WTC11 (cell line): ENCODE results near the gene CBFA2T2. TPM values are rescaled to one million over a fixed set of nuclear protein-coding genes. Genes with fewer than 3 reads are reported as not detected.

ENCODE experiments used
- ATAC-seq: fragments of 200-7000 bp; cut with Tn5 transposase; 2 replicates; pipeline ENCODE4 v1.10.0; 2021; ENCODE audit warnings: mild to moderate bottlenecking, moderate library complexity
- CTCF ChIA-PET: fragments of 300-600 bp; sonication (Branson Sonifier 250); formaldehyde crosslinking; loops from one replicate; lab custom pipeline; 2021; ENCODE audit warnings: antibody characterized with exemption; lab: Charles Lee
- POLR2A ChIA-PET: fragments of 350-600 bp; sonication (Branson Sonifier 250); formaldehyde crosslinking; loops from one replicate; lab custom pipeline; 2021; ENCODE audit warnings: antibody characterized with exemption; lab: Charles Lee
- DNase-seq: peaks from one replicate; pipeline ENCODE4 v3.0.0; 2021; ENCODE audit warnings: low spot score
- H3K27ac Mint-ChIP-seq: 2 replicates; pipeline ENCODE4 v1.8.0; 2021; ENCODE audit warnings: mixed read lengths
- H3K27me3 Mint-ChIP-seq: 2 replicates; pipeline ENCODE4 v1.8.0; 2021; ENCODE audit warnings: low read depth, mild to moderate bottlenecking, moderate library complexity, mixed read lengths
- H3K36me3 Mint-ChIP-seq: 2 replicates; pipeline ENCODE4 v1.8.0; 2021; ENCODE audit warnings: mixed read lengths
- H3K4me1 Mint-ChIP-seq: 2 replicates; pipeline ENCODE4 v1.8.0; 2022; ENCODE audit warnings: mixed read lengths
- H3K4me3 Mint-ChIP-seq: 2 replicates; pipeline ENCODE4 v1.8.0; 2021; ENCODE audit warnings: mild to moderate bottlenecking, moderate library complexity, mixed read lengths
- H3K9me3 Mint-ChIP-seq: 2 replicates; pipeline ENCODE4 v1.8.0; 2021; ENCODE audit warnings: mixed read lengths
- CREB1 ChIP-seq: sonication (generic); formaldehyde crosslinking; IDR thresholded peaks from 2 replicates; pipeline ENCODE4 v1.8.0; 2023; ENCODE audit warnings: mild to moderate bottlenecking, missing genetic modification reagents
- ETV6 ChIP-seq: sonication (generic); formaldehyde crosslinking; IDR thresholded peaks from 2 replicates; pipeline ENCODE4 v1.8.1; 2022; ENCODE audit warnings: mild to moderate bottlenecking, missing genetic modification reagents
- FOXP1 ChIP-seq: sonication (generic); formaldehyde crosslinking; IDR thresholded peaks from 2 replicates; pipeline ENCODE4 v1.8.0; 2022; ENCODE audit warnings: missing genetic modification reagents, mild to moderate bottlenecking, moderate library complexity, borderline replicate concordance
- IRF2 ChIP-seq: sonication (generic); formaldehyde crosslinking; IDR thresholded peaks from 2 replicates; pipeline ENCODE4 v1.8.0; 2022; ENCODE audit warnings: low read depth, missing genetic modification reagents, borderline replicate concordance
- ZNF121 ChIP-seq: sonication (generic); formaldehyde crosslinking; IDR thresholded peaks from 2 replicates; pipeline ENCODE4 v1.8.0; 2023; ENCODE audit warnings: missing genetic modification reagents
- ZNF263 ChIP-seq: sonication (generic); formaldehyde crosslinking; IDR thresholded peaks from 2 replicates; pipeline ENCODE4 v1.8.1; 2022; ENCODE audit warnings: low read depth, mild to moderate bottlenecking, moderate library complexity, missing genetic modification reagents
- ZNF317 ChIP-seq: sonication (generic); formaldehyde crosslinking; IDR thresholded peaks from 2 replicates; pipeline ENCODE4 v1.8.1; 2023; ENCODE audit warnings: low read depth, mild to moderate bottlenecking, moderate library complexity, missing genetic modification reagents, borderline replicate concordance
- total RNA-seq: library from RNA; stranded (reverse); gene quantifications from 3 replicates; pipeline ENCODE4 v1.2.3, GENCODE V29; 2021
- TF ChIP-seq, protein P1 (sequence below): fragments of 250-450 bp; sonication (Bioruptor Pico); IDR thresholded peaks from 2 replicates; pipeline ENCODE4 v1.9.0; 2021; ENCODE audit warnings: mild to moderate bottlenecking
- TF ChIP-seq, protein P2 (sequence below): fragments of 250-450 bp; sonication (Bioruptor Pico); IDR thresholded peaks from 2 replicates; pipeline ENCODE4 v2.1.2; 2022; ENCODE audit warnings: mild to moderate bottlenecking, moderate library complexity
- TF ChIP-seq, protein P3 (sequence below): sonication (generic); formaldehyde crosslinking; conservative IDR thresholded peaks from 2 replicates; pipeline ENCODE4 v1.8.1; 2023; ENCODE audit warnings: mild to moderate bottlenecking, low read depth, missing genetic modification reagents, moderate library complexity
- TF ChIP-seq, protein P4 (sequence below): sonication (generic); formaldehyde crosslinking; IDR thresholded peaks from 2 replicates; pipeline ENCODE4 v1.8.1; 2023; ENCODE audit warnings: mild to moderate bottlenecking, missing genetic modification reagents
- TF ChIP-seq, protein P5 (sequence below): sonication (generic); formaldehyde crosslinking; IDR thresholded peaks from 2 replicates; pipeline ENCODE4 v1.8.0; 2022; ENCODE audit warnings: mild to moderate bottlenecking, missing genetic modification reagents
- TF ChIP-seq, protein P6 (sequence below): sonication (generic); formaldehyde crosslinking; IDR thresholded peaks from 2 replicates; pipeline ENCODE4 v1.8.0; 2023; ENCODE audit warnings: missing genetic modification reagents, mild to moderate bottlenecking, borderline replicate concordance

Gene CBFA2T2
- total RNA-seq, 1 experiment from 2014 or later = 22.1 TPM

DNA sequence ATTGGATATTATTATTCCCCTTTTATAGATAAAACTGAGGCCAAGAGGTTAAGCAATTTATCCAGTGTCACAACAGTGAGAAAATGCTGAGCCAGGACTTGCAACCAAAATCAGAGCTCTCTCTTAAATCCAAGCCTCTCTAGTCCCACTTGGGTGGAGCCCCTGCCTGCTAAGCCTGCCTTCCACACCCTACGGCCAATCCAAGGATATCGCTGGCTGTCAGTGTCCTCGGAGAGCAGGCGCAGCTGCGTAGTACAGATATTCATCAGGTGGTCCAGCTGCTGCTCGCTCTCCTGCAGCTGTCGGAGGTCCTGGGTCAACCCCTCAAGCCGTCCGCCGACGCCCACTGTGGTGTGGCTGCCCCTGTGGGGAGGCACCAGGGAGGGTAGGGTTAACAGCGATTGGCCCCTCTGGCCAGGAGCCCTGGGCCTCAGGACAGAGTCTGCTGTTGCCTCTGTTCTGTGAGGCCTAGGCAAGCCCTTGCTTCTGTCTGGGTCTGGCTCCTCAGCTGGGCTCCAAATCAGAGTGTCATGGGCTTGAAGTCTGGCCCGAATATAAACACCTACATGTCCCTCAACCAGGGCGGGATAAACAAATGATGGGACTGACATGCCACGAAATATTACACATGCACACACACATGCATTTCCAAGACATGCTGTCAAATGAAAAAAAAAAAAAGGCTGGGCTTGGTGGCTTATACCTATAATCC lies 188.3 kb downstream of the CBFA2T2 start:
- peaks cover 23% of the 10 kb centered on the region for H3K4me1 Mint-ChIP-seq
- ChIA-PET CTCF (interaction anchor here (4.8 kb wide), 1 partner anchor 10 kb away, joined by 24 read pairs; the partner anchor contains the start of gene ACTL10), POLR2A (no interaction called here)
- DNase-seq = no peak
- no peak for TF ChIP-seq CREB1 (CRISPR knock-in tag)
- no peak for TF ChIP-seq IRF2
- TF ChIP-seq, protein P1, sequence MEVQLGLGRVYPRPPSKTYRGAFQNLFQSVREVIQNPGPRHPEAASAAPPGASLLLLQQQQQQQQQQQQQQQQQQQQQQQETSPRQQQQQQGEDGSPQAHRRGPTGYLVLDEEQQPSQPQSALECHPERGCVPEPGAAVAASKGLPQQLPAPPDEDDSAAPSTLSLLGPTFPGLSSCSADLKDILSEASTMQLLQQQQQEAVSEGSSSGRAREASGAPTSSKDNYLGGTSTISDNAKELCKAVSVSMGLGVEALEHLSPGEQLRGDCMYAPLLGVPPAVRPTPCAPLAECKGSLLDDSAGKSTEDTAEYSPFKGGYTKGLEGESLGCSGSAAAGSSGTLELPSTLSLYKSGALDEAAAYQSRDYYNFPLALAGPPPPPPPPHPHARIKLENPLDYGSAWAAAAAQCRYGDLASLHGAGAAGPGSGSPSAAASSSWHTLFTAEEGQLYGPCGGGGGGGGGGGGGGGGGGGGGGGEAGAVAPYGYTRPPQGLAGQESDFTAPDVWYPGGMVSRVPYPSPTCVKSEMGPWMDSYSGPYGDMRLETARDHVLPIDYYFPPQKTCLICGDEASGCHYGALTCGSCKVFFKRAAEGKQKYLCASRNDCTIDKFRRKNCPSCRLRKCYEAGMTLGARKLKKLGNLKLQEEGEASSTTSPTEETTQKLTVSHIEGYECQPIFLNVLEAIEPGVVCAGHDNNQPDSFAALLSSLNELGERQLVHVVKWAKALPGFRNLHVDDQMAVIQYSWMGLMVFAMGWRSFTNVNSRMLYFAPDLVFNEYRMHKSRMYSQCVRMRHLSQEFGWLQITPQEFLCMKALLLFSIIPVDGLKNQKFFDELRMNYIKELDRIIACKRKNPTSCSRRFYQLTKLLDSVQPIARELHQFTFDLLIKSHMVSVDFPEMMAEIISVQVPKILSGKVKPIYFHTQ (CRISPR knock-in tag) = no peak
- TF ChIP-seq, protein P2, sequence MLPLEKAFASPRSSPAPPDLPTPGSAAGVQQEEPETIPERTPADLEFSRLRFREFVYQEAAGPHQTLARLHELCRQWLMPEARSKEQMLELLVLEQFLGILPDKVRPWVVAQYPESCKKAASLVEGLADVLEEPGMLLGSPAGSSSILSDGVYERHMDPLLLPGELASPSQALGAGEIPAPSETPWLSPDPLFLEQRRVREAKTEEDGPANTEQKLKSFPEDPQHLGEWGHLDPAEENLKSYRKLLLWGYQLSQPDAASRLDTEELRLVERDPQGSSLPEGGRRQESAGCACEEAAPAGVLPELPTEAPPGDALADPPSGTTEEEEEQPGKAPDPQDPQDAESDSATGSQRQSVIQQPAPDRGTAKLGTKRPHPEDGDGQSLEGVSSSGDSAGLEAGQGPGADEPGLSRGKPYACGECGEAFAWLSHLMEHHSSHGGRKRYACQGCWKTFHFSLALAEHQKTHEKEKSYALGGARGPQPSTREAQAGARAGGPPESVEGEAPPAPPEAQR (CRISPR knock-in tag) = no peak
- TF ChIP-seq, protein P3, sequence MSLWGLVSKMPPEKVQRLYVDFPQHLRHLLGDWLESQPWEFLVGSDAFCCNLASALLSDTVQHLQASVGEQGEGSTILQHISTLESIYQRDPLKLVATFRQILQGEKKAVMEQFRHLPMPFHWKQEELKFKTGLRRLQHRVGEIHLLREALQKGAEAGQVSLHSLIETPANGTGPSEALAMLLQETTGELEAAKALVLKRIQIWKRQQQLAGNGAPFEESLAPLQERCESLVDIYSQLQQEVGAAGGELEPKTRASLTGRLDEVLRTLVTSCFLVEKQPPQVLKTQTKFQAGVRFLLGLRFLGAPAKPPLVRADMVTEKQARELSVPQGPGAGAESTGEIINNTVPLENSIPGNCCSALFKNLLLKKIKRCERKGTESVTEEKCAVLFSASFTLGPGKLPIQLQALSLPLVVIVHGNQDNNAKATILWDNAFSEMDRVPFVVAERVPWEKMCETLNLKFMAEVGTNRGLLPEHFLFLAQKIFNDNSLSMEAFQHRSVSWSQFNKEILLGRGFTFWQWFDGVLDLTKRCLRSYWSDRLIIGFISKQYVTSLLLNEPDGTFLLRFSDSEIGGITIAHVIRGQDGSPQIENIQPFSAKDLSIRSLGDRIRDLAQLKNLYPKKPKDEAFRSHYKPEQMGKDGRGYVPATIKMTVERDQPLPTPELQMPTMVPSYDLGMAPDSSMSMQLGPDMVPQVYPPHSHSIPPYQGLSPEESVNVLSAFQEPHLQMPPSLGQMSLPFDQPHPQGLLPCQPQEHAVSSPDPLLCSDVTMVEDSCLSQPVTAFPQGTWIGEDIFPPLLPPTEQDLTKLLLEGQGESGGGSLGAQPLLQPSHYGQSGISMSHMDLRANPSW = no peak
- no peak for TF ChIP-seq ZNF317
- TF ChIP-seq, protein P4, sequence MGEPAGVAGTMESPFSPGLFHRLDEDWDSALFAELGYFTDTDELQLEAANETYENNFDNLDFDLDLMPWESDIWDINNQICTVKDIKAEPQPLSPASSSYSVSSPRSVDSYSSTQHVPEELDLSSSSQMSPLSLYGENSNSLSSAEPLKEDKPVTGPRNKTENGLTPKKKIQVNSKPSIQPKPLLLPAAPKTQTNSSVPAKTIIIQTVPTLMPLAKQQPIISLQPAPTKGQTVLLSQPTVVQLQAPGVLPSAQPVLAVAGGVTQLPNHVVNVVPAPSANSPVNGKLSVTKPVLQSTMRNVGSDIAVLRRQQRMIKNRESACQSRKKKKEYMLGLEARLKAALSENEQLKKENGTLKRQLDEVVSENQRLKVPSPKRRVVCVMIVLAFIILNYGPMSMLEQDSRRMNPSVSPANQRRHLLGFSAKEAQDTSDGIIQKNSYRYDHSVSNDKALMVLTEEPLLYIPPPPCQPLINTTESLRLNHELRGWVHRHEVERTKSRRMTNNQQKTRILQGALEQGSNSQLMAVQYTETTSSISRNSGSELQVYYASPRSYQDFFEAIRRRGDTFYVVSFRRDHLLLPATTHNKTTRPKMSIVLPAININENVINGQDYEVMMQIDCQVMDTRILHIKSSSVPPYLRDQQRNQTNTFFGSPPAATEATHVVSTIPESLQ (CRISPR knock-in tag) = no peak
- TF ChIP-seq, protein P5, sequence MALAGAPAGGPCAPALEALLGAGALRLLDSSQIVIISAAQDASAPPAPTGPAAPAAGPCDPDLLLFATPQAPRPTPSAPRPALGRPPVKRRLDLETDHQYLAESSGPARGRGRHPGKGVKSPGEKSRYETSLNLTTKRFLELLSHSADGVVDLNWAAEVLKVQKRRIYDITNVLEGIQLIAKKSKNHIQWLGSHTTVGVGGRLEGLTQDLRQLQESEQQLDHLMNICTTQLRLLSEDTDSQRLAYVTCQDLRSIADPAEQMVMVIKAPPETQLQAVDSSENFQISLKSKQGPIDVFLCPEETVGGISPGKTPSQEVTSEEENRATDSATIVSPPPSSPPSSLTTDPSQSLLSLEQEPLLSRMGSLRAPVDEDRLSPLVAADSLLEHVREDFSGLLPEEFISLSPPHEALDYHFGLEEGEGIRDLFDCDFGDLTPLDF (CRISPR knock-in tag) = no peak
- no peak for TF ChIP-seq ZNF263
- TF ChIP-seq, protein P6, sequence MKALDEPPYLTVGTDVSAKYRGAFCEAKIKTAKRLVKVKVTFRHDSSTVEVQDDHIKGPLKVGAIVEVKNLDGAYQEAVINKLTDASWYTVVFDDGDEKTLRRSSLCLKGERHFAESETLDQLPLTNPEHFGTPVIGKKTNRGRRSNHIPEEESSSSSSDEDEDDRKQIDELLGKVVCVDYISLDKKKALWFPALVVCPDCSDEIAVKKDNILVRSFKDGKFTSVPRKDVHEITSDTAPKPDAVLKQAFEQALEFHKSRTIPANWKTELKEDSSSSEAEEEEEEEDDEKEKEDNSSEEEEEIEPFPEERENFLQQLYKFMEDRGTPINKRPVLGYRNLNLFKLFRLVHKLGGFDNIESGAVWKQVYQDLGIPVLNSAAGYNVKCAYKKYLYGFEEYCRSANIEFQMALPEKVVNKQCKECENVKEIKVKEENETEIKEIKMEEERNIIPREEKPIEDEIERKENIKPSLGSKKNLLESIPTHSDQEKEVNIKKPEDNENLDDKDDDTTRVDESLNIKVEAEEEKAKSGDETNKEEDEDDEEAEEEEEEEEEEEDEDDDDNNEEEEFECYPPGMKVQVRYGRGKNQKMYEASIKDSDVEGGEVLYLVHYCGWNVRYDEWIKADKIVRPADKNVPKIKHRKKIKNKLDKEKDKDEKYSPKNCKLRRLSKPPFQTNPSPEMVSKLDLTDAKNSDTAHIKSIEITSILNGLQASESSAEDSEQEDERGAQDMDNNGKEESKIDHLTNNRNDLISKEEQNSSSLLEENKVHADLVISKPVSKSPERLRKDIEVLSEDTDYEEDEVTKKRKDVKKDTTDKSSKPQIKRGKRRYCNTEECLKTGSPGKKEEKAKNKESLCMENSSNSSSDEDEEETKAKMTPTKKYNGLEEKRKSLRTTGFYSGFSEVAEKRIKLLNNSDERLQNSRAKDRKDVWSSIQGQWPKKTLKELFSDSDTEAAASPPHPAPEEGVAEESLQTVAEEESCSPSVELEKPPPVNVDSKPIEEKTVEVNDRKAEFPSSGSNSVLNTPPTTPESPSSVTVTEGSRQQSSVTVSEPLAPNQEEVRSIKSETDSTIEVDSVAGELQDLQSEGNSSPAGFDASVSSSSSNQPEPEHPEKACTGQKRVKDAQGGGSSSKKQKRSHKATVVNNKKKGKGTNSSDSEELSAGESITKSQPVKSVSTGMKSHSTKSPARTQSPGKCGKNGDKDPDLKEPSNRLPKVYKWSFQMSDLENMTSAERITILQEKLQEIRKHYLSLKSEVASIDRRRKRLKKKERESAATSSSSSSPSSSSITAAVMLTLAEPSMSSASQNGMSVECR (CRISPR knock-in tag) = no peak
- no peak for TF ChIP-seq ETV6 (CRISPR knock-in tag)
- no peak for TF ChIP-seq ZNF121 (CRISPR knock-in tag)
- no peak for TF ChIP-seq FOXP1
- H3K4me3 Mint-ChIP-seq = no peak overlapping the region
- ATAC-seq = no peak
- H3K36me3 Mint-ChIP-seq = peaks cover 27% of the 10 kb centered on the region
- H3K9me3 Mint-ChIP-seq = no peaks in the 10 kb centered on the region
- no peaks in the 10 kb centered on the region for H3K27me3 Mint-ChIP-seq
- H3K27ac Mint-ChIP-seq = no peak overlapping the region
